ENCODE measurements around the gene MYCL. TPM values are rescaled to one million over a fixed set of nuclear protein-coding genes. Genes with fewer than 3 reads are reported as not detected.

Gene MYCL
- total RNA-seq, 4 donors from 2014 or later, result 9.9 to 28.4 (median 14.0) TPM

- no peak for DNase-seq
- Histone ChIP-seq H3K36me3 (peaks cover 0 to 19% (median 0%) of the 10 kb centered on the region in 3 donors), H3K27ac (no peak overlapping the region), H3K9me3 (no peaks in the 10 kb centered on the region), H3K27me3 (no peaks in the 10 kb centered on the region), H3K4me3 (no peak overlapping the region), H3K4me1 (peaks cover 0 to 16% (median 5%) of the 10 kb centered on the region in 4 donors)
- no peak for TF ChIP-seq POLR2A (IDR thresholded peaks at IDR 0.05)
- TF ChIP-seq, protein P1, sequence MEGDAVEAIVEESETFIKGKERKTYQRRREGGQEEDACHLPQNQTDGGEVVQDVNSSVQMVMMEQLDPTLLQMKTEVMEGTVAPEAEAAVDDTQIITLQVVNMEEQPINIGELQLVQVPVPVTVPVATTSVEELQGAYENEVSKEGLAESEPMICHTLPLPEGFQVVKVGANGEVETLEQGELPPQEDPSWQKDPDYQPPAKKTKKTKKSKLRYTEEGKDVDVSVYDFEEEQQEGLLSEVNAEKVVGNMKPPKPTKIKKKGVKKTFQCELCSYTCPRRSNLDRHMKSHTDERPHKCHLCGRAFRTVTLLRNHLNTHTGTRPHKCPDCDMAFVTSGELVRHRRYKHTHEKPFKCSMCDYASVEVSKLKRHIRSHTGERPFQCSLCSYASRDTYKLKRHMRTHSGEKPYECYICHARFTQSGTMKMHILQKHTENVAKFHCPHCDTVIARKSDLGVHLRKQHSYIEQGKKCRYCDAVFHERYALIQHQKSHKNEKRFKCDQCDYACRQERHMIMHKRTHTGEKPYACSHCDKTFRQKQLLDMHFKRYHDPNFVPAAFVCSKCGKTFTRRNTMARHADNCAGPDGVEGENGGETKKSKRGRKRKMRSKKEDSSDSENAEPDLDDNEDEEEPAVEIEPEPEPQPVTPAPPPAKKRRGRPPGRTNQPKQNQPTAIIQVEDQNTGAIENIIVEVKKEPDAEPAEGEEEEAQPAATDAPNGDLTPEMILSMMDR (IDR thresholded peaks at IDR 0.05), result no peak
Observed at GRCh38 chr1:39850606-39851216, 51.0 kb downstream of the MYCL start.

DNA sequence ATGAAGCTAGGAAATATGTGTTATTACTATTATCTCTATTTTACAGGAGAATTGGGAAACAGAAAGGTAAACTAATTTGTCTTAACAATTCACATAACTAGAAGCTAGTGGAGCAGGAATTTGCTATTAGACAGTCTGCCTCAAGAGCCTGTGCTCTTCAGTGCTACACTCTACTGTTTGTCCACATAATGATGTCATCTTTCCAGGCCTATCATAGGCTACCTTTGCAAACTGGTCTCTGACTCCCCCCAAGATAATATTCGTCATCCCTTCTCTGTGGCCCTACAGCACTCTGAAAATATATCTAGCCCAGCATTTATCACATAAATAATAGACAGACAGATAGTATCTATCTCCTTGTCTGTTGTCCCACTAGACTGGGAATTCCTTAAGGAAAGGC is 52.5 kb downstream of the MYCL start:
- H3K4me1 ChIP-seq, result peaks cover 0 to 24% (median 13%) of the 10 kb centered on the region in 4 donors
- H3K9me3 ChIP-seq, result no peaks in the 10 kb centered on the region
- no peak overlapping the region for H3K4me3 ChIP-seq
- no peaks in the 10 kb centered on the region for H3K27me3 ChIP-seq
- TF ChIP-seq POLR2A (IDR thresholded peaks at IDR 0.05), result no peak
- TF ChIP-seq, protein P1 (IDR thresholded peaks at IDR 0.05), result no peak
- H3K36me3 ChIP-seq, result peaks cover 0 to 18% (median 0%) of the 10 kb centered on the region in 3 donors
- no peak overlapping the region for H3K27ac ChIP-seq
- DNase-seq, result no peak

- no peak for TF ChIP-seq POLR2A (IDR thresholded peaks at IDR 0.05)
- TF ChIP-seq, protein P1 (IDR thresholded peaks at IDR 0.05), result no peak
- no peak overlapping the region for H3K4me3 ChIP-seq
- no peak for DNase-seq
- H3K27ac ChIP-seq, result no peak overlapping the region
- peaks cover 0 to 24% (median 13%) of the 10 kb centered on the region in 4 donors for H3K4me1 ChIP-seq
- no peaks in the 10 kb centered on the region for H3K27me3 ChIP-seq
- no peaks in the 10 kb centered on the region for H3K9me3 ChIP-seq
- peaks cover 0 to 30% (median 0%) of the 10 kb centered on the region in 3 donors for H3K36me3 ChIP-seq
Observed at GRCh38 chr1:39847940-39848339, 53.8 kb downstream of the MYCL start.

DNA sequence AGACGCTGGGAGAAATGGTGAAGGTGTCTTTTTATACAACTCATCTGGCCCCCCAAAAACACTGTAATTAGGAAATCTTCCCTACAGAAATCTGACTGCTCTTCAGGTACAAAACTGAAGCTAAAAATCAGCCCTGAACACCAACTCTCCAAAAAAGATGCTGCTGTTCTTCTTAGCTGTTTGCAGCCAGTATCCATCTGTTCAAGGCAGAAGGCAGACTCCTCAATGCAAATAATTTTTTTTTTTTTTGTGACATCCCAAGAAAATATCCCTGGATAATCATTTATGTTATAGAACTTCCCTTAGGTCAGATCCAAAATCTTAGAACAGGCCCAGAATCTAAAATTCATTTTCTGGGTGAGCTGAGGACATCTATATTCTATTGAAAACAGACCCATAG is 54.9 kb downstream of the MYCL start:
- H3K9me3 ChIP-seq, result no peaks in the 10 kb centered on the region
- no peak for TF ChIP-seq POLR2A (IDR thresholded peaks at IDR 0.05)
- TF ChIP-seq, protein P1 (IDR thresholded peaks at IDR 0.05), result no peak
- H3K4me1 ChIP-seq, result peaks cover 0 to 18% (median 13%) of the 10 kb centered on the region in 4 donors
- H3K36me3 ChIP-seq, result peaks cover 0 to 41% (median 0%) of the 10 kb centered on the region in 3 donors
- no peak overlapping the region for H3K4me3 ChIP-seq
- no peaks in the 10 kb centered on the region for H3K27me3 ChIP-seq
- no peak overlapping the region for H3K27ac ChIP-seq
- DNase-seq, result no peak

- H3K4me1 ChIP-seq, result peaks cover 0 to 18% (median 13%) of the 10 kb centered on the region in 4 donors
- no peaks in the 10 kb centered on the region for H3K9me3 ChIP-seq
- peak; percentile 71 to 92 (median 91) for DNase-seq
- no peak overlapping the region for H3K4me3 ChIP-seq
- peaks cover 0 to 50% (median 0%) of the 10 kb centered on the region in 3 donors for H3K36me3 ChIP-seq
- no peaks in the 10 kb centered on the region for H3K27me3 ChIP-seq
- TF ChIP-seq, protein P1 (IDR thresholded peaks at IDR 0.05), result no peak
- peak in 1 of 2 donors; percentile 47 for TF ChIP-seq POLR2A (IDR thresholded peaks at IDR 0.05)
- peak overlapping the region; percentile 19 to 63 (median 47) for H3K27ac ChIP-seq
Observed at GRCh38 chr1:39845569-39846566, 55.8 kb downstream of the MYCL start.

Small RNAs within 50 kb of the gene (small RNA-seq; reads per million reads assigned to genes)
- 0 reads per million in 2 donors for gene RF00019

Other genes with a start within 250 kb of the MYCL start
- gene NT5C1A, start 229.8 kb downstream of the MYCL start, total RNA-seq, result not detected
- gene HPCAL4, start 210.5 kb downstream of the MYCL start, total RNA-seq, result under 1 TPM in 1 of 4 donors, not detected in 3; 0.83 TPM
- 10 to 100 TPM; 33.0 to 39.0 (median 37.0) TPM for gene PPIE, start 163.0 kb downstream of the MYCL start, total RNA-seq
- 10 to 100 TPM in 1 of 4 donors, 1 to 10 TPM in 3; 5.0 to 12.2 (median 6.8) TPM for gene OXCT2, start 130.6 kb downstream of the MYCL start, total RNA-seq
- 10 to 100 TPM in 3 of 4 donors, 1 to 10 TPM in 1; 1.7 to 34.0 (median 15.7) TPM for gene BMP8B, start 113.1 kb downstream of the MYCL start, total RNA-seq
- gene TRIT1, start 18.4 kb downstream of the MYCL start, total RNA-seq, result 10 to 100 TPM; 13.7 to 52.0 (median 18.1) TPM
- 100 to 1,000 TPM in 2 of 4 donors, 10 to 100 TPM in 1, 1 to 10 TPM in 1; 6.6 to 239 (median 132) TPM for gene MFSD2A, start 53.2 kb upstream of the MYCL start, total RNA-seq
- gene CAP1, start 138.8 kb upstream of the MYCL start, total RNA-seq, result 100 to 1,000 TPM; 135 to 229 (median 182) TPM
- gene PPT1, start 195.3 kb upstream of the MYCL start, total RNA-seq, result 10 to 100 TPM in 3 of 4 donors, 1 to 10 TPM in 1; 9.6 to 23.4 (median 11.6) TPM